HEK293 (cell line): Measurements from ENCODE around the gene CCDC136.
A peak's percentile ranks its signal among the peaks of the same experiment; 100 is the strongest.

Source experiments
- CTCF ChIA-PET: fragments of 350-600 bp; formaldehyde crosslinking; extraction: SDS; loops from one replicate; lab custom pipeline; 2021; ENCODE audit warnings: antibody characterized with exemption; lab: Yijun Ruan, JAX
- POLR2A ChIA-PET: fragments of 300-600 bp; formaldehyde crosslinking; extraction: SDS; loops from one replicate; lab custom pipeline; 2020; ENCODE audit warnings: antibody characterized with exemption, inconsistent platforms; lab: Yijun Ruan, JAX
- H3K27ac ChIP-seq: fragments of 200-500 bp; sonication (Bioruptor generic); 2 replicates; pipeline ENCODE4 v1.5.1; 2014; ENCODE audit warnings: low read depth, low read length, control low read depth, inconsistent platforms; ENCODE audit errors: extremely low read depth
- H3K36me3 ChIP-seq, 2 experiments: fragments of 200-500 bp in 1 of 2; sonication (Bioruptor generic) in 1 of 2; 1 replicate in 1 of 2; 2 replicates in 1 of 2; pipeline ENCODE4 v1.5.1; 2014 to 2017; ENCODE audit warnings: inconsistent platforms in 2 of 2, low read length in 2 of 2; ENCODE audit not compliant: control insufficient read depth in 2 of 2, insufficient read depth in 1 of 2
- H3K4me1 ChIP-seq: fragments of 200-500 bp; sonication (Bioruptor generic); 2 replicates; pipeline ENCODE4 v1.5.1; 2014; ENCODE audit warnings: mild to moderate bottlenecking, low read length, inconsistent platforms; ENCODE audit not compliant: control insufficient read depth, insufficient read depth
- H3K4me3 ChIP-seq: 2 replicates; pipeline ENCODE4 v1.5.1; 2011; ENCODE audit warnings: low read depth, mild to moderate bottlenecking, control low read depth, low read length, moderate library complexity
- H3K9me3 ChIP-seq: fragments of 200-500 bp; sonication (Bioruptor generic); 2 replicates; pipeline ENCODE4 v1.5.1; 2014; ENCODE audit warnings: low read depth, low read length, inconsistent platforms; ENCODE audit not compliant: control insufficient read depth, insufficient read depth
- GLIS1 ChIP-seq: fragments of 450-650 bp; formaldehyde crosslinking; IDR thresholded peaks from 2 replicates; pipeline ENCODE4 v1.5.1; 2016; ENCODE audit warnings: missing biosample characterization, missing genetic modification characterization
- GLIS2 ChIP-seq: fragments of 450-650 bp; formaldehyde crosslinking; IDR thresholded peaks from 2 replicates; pipeline ENCODE4 v1.5.1; 2016; ENCODE audit warnings: missing biosample characterization, missing genetic modification characterization
- RBAK ChIP-seq: fragments of 450-650 bp; formaldehyde crosslinking; IDR thresholded peaks from 2 replicates; pipeline ENCODE4 v1.5.1; 2016; ENCODE audit warnings: missing biosample characterization, missing genetic modification characterization
- REPIN1 ChIP-seq: fragments of 450-650 bp; formaldehyde crosslinking; IDR thresholded peaks from 2 replicates; pipeline ENCODE4 v1.5.1; 2017; ENCODE audit warnings: missing biosample characterization, missing genetic modification characterization, low read depth
- ZBTB10 ChIP-seq: fragments of 450-650 bp; formaldehyde crosslinking; IDR thresholded peaks from 2 replicates; pipeline ENCODE4 v1.5.1; 2016; ENCODE audit warnings: missing biosample characterization, missing genetic modification characterization
- ZBTB21 ChIP-seq: fragments of 450-650 bp; formaldehyde crosslinking; IDR thresholded peaks from 2 replicates; pipeline ENCODE4 v1.5.1; 2017; ENCODE audit warnings: missing biosample characterization, missing genetic modification characterization
- ZNF324 ChIP-seq: fragments of 450-650 bp; formaldehyde crosslinking; IDR thresholded peaks from 2 replicates; pipeline ENCODE4 v1.5.1; 2016; ENCODE audit warnings: missing biosample characterization, missing genetic modification characterization
- ZNF350 ChIP-seq: fragments of 450-650 bp; formaldehyde crosslinking; IDR thresholded peaks from 2 replicates; pipeline ENCODE4 v1.5.0; 2017; ENCODE audit warnings: missing biosample characterization, mild to moderate bottlenecking, missing genetic modification characterization
- ZNF354C ChIP-seq: fragments of 450-650 bp; formaldehyde crosslinking; IDR thresholded peaks from 2 replicates; pipeline ENCODE4 v1.5.1; 2016; ENCODE audit warnings: missing biosample characterization, missing genetic modification characterization, low read depth, borderline replicate concordance
- ZNF449 ChIP-seq: fragments of 450-650 bp; formaldehyde crosslinking; IDR thresholded peaks from 2 replicates; pipeline ENCODE4 v1.5.1; 2017; ENCODE audit warnings: missing biosample characterization, mild to moderate bottlenecking, missing genetic modification characterization, moderate library complexity
- ZNF629 ChIP-seq: fragments of 450-650 bp; formaldehyde crosslinking; IDR thresholded peaks from 2 replicates; pipeline ENCODE4 v1.5.1; 2017; ENCODE audit warnings: missing biosample characterization, missing genetic modification characterization
- ZNF664 ChIP-seq: fragments of 450-650 bp; formaldehyde crosslinking; IDR thresholded peaks from 2 replicates; pipeline ENCODE4 v1.5.1; 2016; ENCODE audit warnings: missing biosample characterization, missing genetic modification characterization
- ZNF701 ChIP-seq: fragments of 450-650 bp; formaldehyde crosslinking; IDR thresholded peaks from 2 replicates; pipeline ENCODE4 v1.5.1; 2016; ENCODE audit warnings: missing biosample characterization, missing genetic modification characterization
- ZNF707 ChIP-seq: fragments of 450-650 bp; formaldehyde crosslinking; IDR thresholded peaks from 2 replicates; pipeline ENCODE4 v1.5.1; 2016; ENCODE audit warnings: missing biosample characterization, missing genetic modification characterization
- ZNF791 ChIP-seq: fragments of 450-650 bp; formaldehyde crosslinking; IDR thresholded peaks from 2 replicates; pipeline ENCODE4 v1.5.1; 2016; ENCODE audit warnings: missing biosample characterization, missing genetic modification characterization
- ZSCAN23 ChIP-seq: fragments of 450-650 bp; formaldehyde crosslinking; IDR thresholded peaks from 2 replicates; pipeline ENCODE4 v1.5.1; 2016; ENCODE audit warnings: missing biosample characterization, missing genetic modification characterization
- ZSCAN30 ChIP-seq: fragments of 450-650 bp; IDR thresholded peaks from 2 replicates; pipeline ENCODE4 v1.5.1; 2018; ENCODE audit warnings: missing biosample characterization, mild to moderate bottlenecking, missing genetic modification characterization, moderate library complexity
- ZSCAN4 ChIP-seq: fragments of 450-650 bp; formaldehyde crosslinking; IDR thresholded peaks from 2 replicates; pipeline ENCODE4 v1.5.1; 2017; ENCODE audit warnings: missing biosample characterization, missing genetic modification characterization

Gene CCDC136

GRCh38 chr7:128853799-128854198 lies 62.0 kb downstream of the CCDC136 start:
- Histone ChIP-seq H3K4me1 (no peaks in the 10 kb centered on the region), H3K27ac (no peak overlapping the region), H3K36me3 (peaks cover 0 to 86% of the 10 kb centered on the region in 2 experiments; a peak in 1 of 3 replicates), H3K9me3 (no peaks in the 10 kb centered on the region), H3K4me3 (no peak overlapping the region)
- ChIA-PET POLR2A (no interaction called here), CTCF (no interaction called here)
- no peak for TF ChIP-seq ZNF350 (tag by site-specific recombination)
- TF ChIP-seq RBAK (tag by site-specific recombination), result no peak

- peaks cover 0 to 81% of the 10 kb centered on the region in 2 experiments; a peak in 1 of 3 replicates for H3K36me3 ChIP-seq
- TF ChIP-seq ZNF449 (tag by site-specific recombination) (no peak), ZBTB10 (tag by site-specific recombination) (no peak), ZSCAN23 (tag by site-specific recombination) (no peak), ZSCAN4 (no peak), GLIS2 (no peak), ZNF701 (tag by site-specific recombination) (no peak), ZNF354C (tag by site-specific recombination) (no peak), ZSCAN30 (tag by site-specific recombination) (no peak), ZNF324 (no peak), ZNF629 (tag by site-specific recombination) (no peak), ZNF707 (no peak), ZBTB21 (no peak), ZNF664 (tag by site-specific recombination) (no peak), REPIN1 (no peak)
- H3K9me3 ChIP-seq, result no peaks in the 10 kb centered on the region
- ChIA-PET POLR2A (no interaction called here), CTCF (no interaction called here)
- no peak overlapping the region for H3K27ac ChIP-seq
- H3K4me3 ChIP-seq, result no peak overlapping the region
- H3K4me1 ChIP-seq, result no peaks in the 10 kb centered on the region
These were observed 62.6 kb downstream of the CCDC136 start for GRCh38 chr7:128854396-128854795.

GRCh38 chr7:128855559-128855958 lies 63.8 kb downstream of the CCDC136 start:
- ChIA-PET POLR2A (no interaction called here), CTCF (interaction anchor here (0.5 kb wide), 1 partner anchor 71 kb away, joined by 4 read pairs; no protein-coding TSS in a partner anchor)
- H3K27ac ChIP-seq, result no peak overlapping the region
- H3K9me3 ChIP-seq, result no peaks in the 10 kb centered on the region
- H3K4me3 ChIP-seq, result no peak overlapping the region
- peaks cover 0 to 70% of the 10 kb centered on the region in 2 experiments; a peak in 1 of 3 replicates for H3K36me3 ChIP-seq
- H3K4me1 ChIP-seq, result no peaks in the 10 kb centered on the region
- no peak for TF ChIP-seq ZNF791 (tag by site-specific recombination)
- peak; percentile 21 for TF ChIP-seq GLIS2
- TF ChIP-seq GLIS1 (tag by site-specific recombination), result peak; percentile 52; the same call in 1 of the 2 replicates
